Measurements from ENCODE around the gene FIG4. TPM values are rescaled to one million over a fixed set of nuclear protein-coding genes. Genes with fewer than 3 reads are reported as not detected.

FIG4 gene
- total and polyA plus RNA-seq, 2 of the 13 experiments (the other 11 are each of a cell fraction or from before 2014, with no cell fraction given): 5.5 to 7.9 TPM

- Histone ChIP-seq H3K27me3 (ENCODE audit: control insufficient read depth in 1 of 2, insufficient read depth in 2 of 2, low read length in 2 of 2) (no peaks in the 10 kb centered on the region), H3K79me2 (ENCODE audit: insufficient read depth, low read length) (no peaks in the 10 kb centered on the region), H3K27ac (ENCODE audit: extremely low read length, insufficient read depth, low read length) (no peak overlapping the region), H3K9ac (ENCODE audit: insufficient read depth, low read depth, low read length) (no peak overlapping the region), H3K4me2 (ENCODE audit: low read depth, low read length) (no peak overlapping the region), H3K4me3 (replicated peaks in 1 of 3; ENCODE audit: insufficient read depth in 1 of 3, low read depth in 2 of 3, low read length in 3 of 3) (no peak overlapping the region), H4K20me1 (ENCODE audit: insufficient read depth, low read length) (no peaks in the 10 kb centered on the region), H3K4me1 (ENCODE audit: insufficient read depth, low read length) (no peaks in the 10 kb centered on the region), H3K9me3 (ENCODE audit: low read length) (no peaks in the 10 kb centered on the region), H3K36me3 (replicated peaks in 1 of 2; ENCODE audit: control insufficient read depth in 1 of 2, insufficient read depth in 2 of 2, low read length in 2 of 2) (no peaks in the 10 kb centered on the region), H2AFZ (ENCODE audit: low read length) (no peak overlapping the region)
- DNase-seq (ENCODE audit: low spot score) (no peak), ATAC-seq (no peak), FAIRE-seq (no peak)
- POLR2A ChIA-PET: no interaction called here
- intact Hi-C loops (cut with micrococcal nuclease; ENCODE audit: unreplicated experiment) (no loop called here), in situ Hi-C loops (cut with HindIII; ENCODE audit: extremely low pct_ligation_motif_present, low pct_unique_long_range_greater_than_20kb) (loop anchor here (5.0 to 10.0 kb wide), 2 partner anchors 351 to 694 kb away; no protein-coding TSS in a partner anchor)
- BruUV-seq (replicated peaks): no TSS peak
- WGBS (ENCODE audit: low lambda C conversion rate): 88% methylated on average over 4 of the region's 4 CpGs
- TF ChIP-seq NRL (CRISPR knock-in tag; IDR thresholded peaks at IDR 0.05; ENCODE audit: borderline replicate concordance) (no peak), CREM (IDR thresholded peaks at IDR 0.05) (no peak), CREM (CRISPR knock-in tag; IDR thresholded peaks at IDR 0.05) (no peak), GPN1 (CRISPR knock-in tag; IDR thresholded peaks at IDR 0.05; ENCODE audit: borderline replicate concordance) (no peak), ZSCAN22 (CRISPR knock-in tag; IDR thresholded peaks at IDR 0.05) (no peak), MTF2 (CRISPR knock-in tag; IDR thresholded peaks at IDR 0.05; ENCODE audit: borderline replicate concordance) (no peak), MLXIP (CRISPR knock-in tag; IDR thresholded peaks at IDR 0.05; ENCODE audit: borderline replicate concordance) (no peak)
- CTCF ChIA-PET (ENCODE audit: low intra/inter-chr PET ratio, low total read pairs): no interaction called here
Measured at GRCh38 chr6:109701221-109701620, 10.1 kb downstream of the FIG4 start.

All from HepG2 (cell line).